Esophagus squamous epithelium (tissue), 4 donors: ENCODE data around the gene FRMPD2.
"Not testable (repeated sequence)": the region's sequence is repeated elsewhere in the genome, so short reads cannot be mapped to it uniquely, and the experiment has no call there.

Source experiments
- POLR2A ChIP-seq, 4 donors: fragments of 450-650 bp; IDR thresholded peaks; one replicate each; pipeline ENCODE4 v1.6.1; 2017; ENCODE audit warnings: antibody characterized with exemption in 4 of 4, mild to moderate bottlenecking in 4 of 4, moderate library complexity in 3 of 4
- TF ChIP-seq, protein P1 (sequence below), 6 experiments: fragments of 450-650 bp in 4 of 6; fragments of 200-600 bp in 2 of 6; sonication (generic) in 2 of 6; IDR thresholded peaks; one replicate each; pipeline ENCODE4 v1.5.1; 2016 to 2019; ENCODE audit warnings: antibody characterized with exemption in 6 of 6, mild to moderate bottlenecking in 4 of 6, moderate library complexity in 4 of 6

DNA sequence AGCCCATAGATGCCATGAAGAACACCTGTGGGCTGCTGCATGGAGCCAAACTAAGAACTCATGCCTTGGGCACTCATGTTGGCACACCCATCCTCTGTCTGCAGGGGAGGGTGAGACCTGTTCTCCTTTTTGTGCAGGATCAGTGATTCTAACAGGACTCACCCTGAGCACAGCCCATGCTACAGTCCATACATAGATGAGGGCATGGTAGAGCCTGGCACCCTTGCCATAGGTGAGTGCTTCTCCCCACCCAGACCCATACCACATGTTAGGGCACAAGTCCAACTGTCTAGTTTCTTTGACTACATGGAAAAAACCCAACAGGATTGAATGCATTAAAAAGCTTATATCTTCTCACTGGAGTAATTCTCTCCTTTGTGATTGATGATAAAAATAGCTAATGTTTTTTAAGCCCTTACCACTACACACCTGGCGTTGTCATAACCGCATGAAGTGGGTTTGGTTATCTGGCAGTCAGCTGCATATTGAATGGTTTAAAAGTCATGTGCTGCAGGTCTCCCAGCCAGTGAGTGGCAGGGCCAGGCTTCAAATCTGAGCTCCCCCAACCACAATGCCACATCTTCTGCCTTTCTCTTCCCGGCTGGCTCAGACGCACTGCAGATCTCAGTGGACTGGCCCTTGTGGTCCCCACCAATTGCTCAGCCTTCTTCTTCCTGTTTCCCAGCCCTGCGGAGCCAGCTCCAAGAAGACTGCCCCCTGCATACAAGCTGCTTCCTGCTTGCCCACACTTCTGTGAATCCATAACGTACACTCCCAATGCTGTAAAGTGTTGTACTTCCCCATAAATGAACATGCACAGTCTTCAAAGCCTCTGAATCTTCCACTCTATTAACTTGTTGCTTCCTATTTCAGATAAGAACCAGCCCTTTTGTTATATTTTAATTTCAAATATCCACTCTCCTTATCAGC, 120.0 kb downstream of the FRMPD2 start:
- TF ChIP-seq, protein P1, sequence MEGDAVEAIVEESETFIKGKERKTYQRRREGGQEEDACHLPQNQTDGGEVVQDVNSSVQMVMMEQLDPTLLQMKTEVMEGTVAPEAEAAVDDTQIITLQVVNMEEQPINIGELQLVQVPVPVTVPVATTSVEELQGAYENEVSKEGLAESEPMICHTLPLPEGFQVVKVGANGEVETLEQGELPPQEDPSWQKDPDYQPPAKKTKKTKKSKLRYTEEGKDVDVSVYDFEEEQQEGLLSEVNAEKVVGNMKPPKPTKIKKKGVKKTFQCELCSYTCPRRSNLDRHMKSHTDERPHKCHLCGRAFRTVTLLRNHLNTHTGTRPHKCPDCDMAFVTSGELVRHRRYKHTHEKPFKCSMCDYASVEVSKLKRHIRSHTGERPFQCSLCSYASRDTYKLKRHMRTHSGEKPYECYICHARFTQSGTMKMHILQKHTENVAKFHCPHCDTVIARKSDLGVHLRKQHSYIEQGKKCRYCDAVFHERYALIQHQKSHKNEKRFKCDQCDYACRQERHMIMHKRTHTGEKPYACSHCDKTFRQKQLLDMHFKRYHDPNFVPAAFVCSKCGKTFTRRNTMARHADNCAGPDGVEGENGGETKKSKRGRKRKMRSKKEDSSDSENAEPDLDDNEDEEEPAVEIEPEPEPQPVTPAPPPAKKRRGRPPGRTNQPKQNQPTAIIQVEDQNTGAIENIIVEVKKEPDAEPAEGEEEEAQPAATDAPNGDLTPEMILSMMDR (IDR thresholded peaks at IDR 0.05): not testable (repeated sequence)
- not testable (repeated sequence) for TF ChIP-seq POLR2A (IDR thresholded peaks at IDR 0.05)
